HEK293T (cell line): Measurements from ENCODE around the gene TOP3A.
A peak's percentile ranks its signal among the peaks of the same experiment; 100 is the strongest.

Experiments
- CTCF ChIA-PET: fragments of 350-600 bp; formaldehyde crosslinking; extraction: SDS; loops from one replicate; lab custom pipeline; 2021; ENCODE audit warnings: antibody characterized with exemption, inconsistent platforms; lab: Yijun Ruan, JAX
- POLR2A ChIA-PET: fragments of 350-600 bp; formaldehyde crosslinking; extraction: SDS; loops from one replicate; lab custom pipeline; 2020; ENCODE audit warnings: antibody characterized with exemption, inconsistent platforms; lab: Yijun Ruan, JAX
- DNase-seq: peaks from one replicate; pipeline ENCODE4 v3.0.0; 2012; ENCODE audit warnings: mixed read lengths; ENCODE audit errors: extremely low spot score
- ARNT ChIP-seq: fragments of 450-650 bp; IDR thresholded peaks from 2 replicates; pipeline ENCODE4 v1.6.1; 2017; ENCODE audit warnings: mild to moderate bottlenecking
- BHLHE40 ChIP-seq: fragments of 450-650 bp; IDR thresholded peaks from 2 replicates; pipeline ENCODE4 v1.6.1; 2016; ENCODE audit warnings: mild to moderate bottlenecking, moderate library complexity, borderline replicate concordance
- CTBP1 ChIP-seq: fragments of 450-650 bp; IDR thresholded peaks from 2 replicates; pipeline ENCODE4 v1.6.1; 2016; ENCODE audit warnings: borderline replicate concordance
- ELF4 ChIP-seq: fragments of 450-650 bp; IDR thresholded peaks from 2 replicates; pipeline ENCODE4 v1.6.1; 2017; ENCODE audit warnings: antibody characterized with exemption
- FOXA1 ChIP-seq: fragments of 450-650 bp; IDR thresholded peaks from 2 replicates; pipeline ENCODE4 v1.6.1; 2016; ENCODE audit warnings: mild to moderate bottlenecking
- FOXK2 ChIP-seq: fragments of 450-650 bp; IDR thresholded peaks from 2 replicates; pipeline ENCODE4 v1.6.1; 2016; ENCODE audit warnings: mild to moderate bottlenecking
- FOXM1 ChIP-seq: fragments of 450-650 bp; IDR thresholded peaks from 2 replicates; pipeline ENCODE4 v1.6.1; 2017; ENCODE audit warnings: mild to moderate bottlenecking, borderline replicate concordance
- HDGF ChIP-seq: fragments of 450-650 bp; IDR thresholded peaks from 2 replicates; pipeline ENCODE4 v1.6.1; 2017; ENCODE audit warnings: antibody characterized with exemption, borderline replicate concordance
- L3MBTL2 ChIP-seq: fragments of 450-650 bp; conservative IDR thresholded peaks from 2 replicates; pipeline ENCODE4 v1.6.1; 2016; ENCODE audit warnings: mild to moderate bottlenecking
- LEF1 ChIP-seq: fragments of 450-650 bp; IDR thresholded peaks from 2 replicates; pipeline ENCODE4 v1.6.1; 2017; ENCODE audit warnings: mild to moderate bottlenecking, borderline replicate concordance
- NFRKB ChIP-seq: fragments of 450-650 bp; IDR thresholded peaks from 2 replicates; pipeline ENCODE4 v1.6.1; 2016; ENCODE audit warnings: mild to moderate bottlenecking, moderate library complexity
- PKNOX1 ChIP-seq: fragments of 450-650 bp; IDR thresholded peaks from 2 replicates; pipeline ENCODE4 v1.6.1; 2016
- SP1 ChIP-seq: fragments of 450-650 bp; IDR thresholded peaks from 2 replicates; pipeline ENCODE4 v1.6.1; 2017
- SUZ12 ChIP-seq: fragments of 450-650 bp; IDR thresholded peaks from 2 replicates; pipeline ENCODE4 v1.6.1; 2016; ENCODE audit warnings: mild to moderate bottlenecking
- TARDBP ChIP-seq: fragments of 450-650 bp; IDR thresholded peaks from 2 replicates; pipeline ENCODE4 v1.6.1; 2016
- ZNF384 ChIP-seq: fragments of 450-650 bp; IDR thresholded peaks from 2 replicates; pipeline ENCODE4 v1.6.1; 2016

Gene TOP3A

GRCh38 chr17:18314731-18315561, at the start of gene TOP3A, which contains the start of gene SMCR8:
Gene TOP3A, minus strand, starts transcription at chr17:18314994. Its CDS starts 216 bp downstream, at chr17:18314778.
Gene SMCR8, plus strand, starts transcription at chr17:18315293. Its CDS starts 497 bp downstream, at chr17:18315790.
- POLR2A ChIA-PET: interaction anchor here (0.6 to 1.4 kb wide), 15 partner anchors 9 to 132 kb away, joined by 3 to 8 read pairs (median 3); partner anchors contain the start of genes ALKBH5 and LLGL1
- no peak for TF ChIP-seq SP1
- no peak for TF ChIP-seq FOXK2
- TF ChIP-seq HDGF: peak; percentile 23; the same call in 1 of the 2 replicates
- TF ChIP-seq LEF1: 0 out of 2 replicates have a peak, but pooled peaks have one; percentile 21
- no peak for TF ChIP-seq SUZ12
- no peak for TF ChIP-seq ZNF384
- TF ChIP-seq L3MBTL2: peak; percentile 95
- TF ChIP-seq FOXA1: no peak
- peak; percentile 75 for TF ChIP-seq NFRKB
- TF ChIP-seq PKNOX1: no peak; the same call in 1 of the 2 replicates
- TF ChIP-seq ELF4: peak; percentile 99
- no peak for TF ChIP-seq CTBP1
- CTCF ChIA-PET: interaction anchor here (0.7 to 1.0 kb wide), 2 partner anchors 8 to 13 kb away, joined by 3 to 5 read pairs; no protein-coding TSS in a partner anchor
- DNase-seq: peak; percentile 92

GRCh38 chr17:18364166-18364565, 49.4 kb upstream of the TOP3A start:
- ChIA-PET POLR2A (interaction anchor here (1.5 kb wide), 1 partner anchor 49 kb away, joined by 3 read pairs; the partner anchor contains the start of genes SMCR8 and TOP3A), CTCF (no interaction called here)
- TF ChIP-seq ELF4 (no peak), FOXA1 (no peak), LEF1 (no peak), NFRKB (no peak), BHLHE40 (no peak), CTBP1 (no peak), ZNF384 (no peak), SP1 (no peak), FOXM1 (no peak), L3MBTL2 (no peak), SUZ12 (no peak), PKNOX1 (no peak)
- no peak for DNase-seq

- CTCF ChIA-PET: interaction anchor here (0.7 kb wide), 1 partner anchor 55 kb away, joined by 3 read pairs; no protein-coding TSS in a partner anchor
- POLR2A ChIA-PET: interaction anchor here (0.7 to 1.7 kb wide), 8 partner anchors 11 to 180 kb away, joined by 3 to 9 read pairs (median 4); partner anchors contain the start of genes ALKBH5, SMCR8 and TOP3A
These were observed 48.6 kb upstream of the TOP3A start, which contains the start of gene SHMT1 for GRCh38 chr17:18363101-18364049. Gene SHMT1, minus strand, starts transcription at chr17:18363550. Its CDS starts 7,569 bp downstream, at chr17:18355981.

GRCh38 chr17:18362698-18363100, 47.9 kb upstream of the TOP3A start:
- no peak for TF ChIP-seq PKNOX1
- no peak for TF ChIP-seq CTBP1
- TF ChIP-seq FOXK2: no peak
- no peak for TF ChIP-seq ARNT
- TF ChIP-seq BHLHE40: no peak
- TF ChIP-seq TARDBP: no peak
- TF ChIP-seq L3MBTL2: no peak
- no peak for TF ChIP-seq FOXM1
- no peak for TF ChIP-seq ZNF384
- no peak for TF ChIP-seq SUZ12
- no peak for TF ChIP-seq SP1
- TF ChIP-seq HDGF: no peak
- no peak for TF ChIP-seq NFRKB
- no peak for TF ChIP-seq FOXA1
- TF ChIP-seq ELF4: no peak
- POLR2A ChIA-PET: interaction anchor here (1.0 to 1.7 kb wide), 6 partner anchors 10 to 179 kb away, joined by 3 to 9 read pairs (median 5); partner anchors contain the start of gene ALKBH5
- CTCF ChIA-PET: no interaction called here
- peak; percentile 19 for DNase-seq

More at GRCh38 chr17:18363101-18364049, 48.6 kb upstream of the TOP3A start, which contains the start of gene SHMT1:
- peak; percentile 96 for DNase-seq
- TF ChIP-seq ARNT: no peak
- TF ChIP-seq L3MBTL2: peak; percentile 58
- TF ChIP-seq HDGF: peak; percentile 94; the same call in 1 of the 2 replicates
